ENCODE measurements around the gene LIX1.
A peak's percentile ranks its signal among the peaks of the same experiment; 100 is the strongest.
"Not testable (repeated sequence)": the region's sequence is repeated elsewhere in the genome, so short reads cannot be mapped to it uniquely, and the experiment has no call there.

LIX1 gene

GRCh38 chr5:97142521-97143254, at the start of gene LIX1:
Gene LIX1 (minus strand): TSS chr5:97142611. CDS start chr5:97142576, 35 bp downstream.
- no peak for DNase-seq (ENCODE audit: low read depth in 3 of 3, low spot score in 1 of 3)

- no peak for DNase-seq (ENCODE audit: low read depth in 3 of 3, low spot score in 1 of 3)
These were observed 49.5 kb upstream of the LIX1 start for GRCh38 chr5:97191893-97192292.

- DNase-seq (ENCODE audit: low read depth in 3 of 3, low spot score in 1 of 3), result not testable (repeated sequence)
These were observed 47.1 kb upstream of the LIX1 start for GRCh38 chr5:97189523-97189922.

GRCh38 chr5:97183930-97184213, 41.5 kb upstream of the LIX1 start:
- DNase-seq (ENCODE audit: low read depth in 3 of 3, low spot score in 1 of 3), result no peak

- peak; percentile 83 to 89 (median 83) for DNase-seq (ENCODE audit: low read depth in 3 of 3, low spot score in 1 of 3)
These were observed 40.9 kb upstream of the LIX1 start, which contains the start of gene RIOK2 for GRCh38 chr5:97183100-97183929. Gene RIOK2 (minus strand): TSS chr5:97183247. CDS start chr5:97183191, 56 bp downstream.

- DNase-seq (ENCODE audit: low read depth in 3 of 3, low spot score in 1 of 3), result no peak
These were observed 40.2 kb upstream of the LIX1 start for GRCh38 chr5:97182571-97183099.

- DNase-seq (ENCODE audit: low read depth in 3 of 3, low spot score in 1 of 3), result no peak
These were observed 39.6 kb upstream of the LIX1 start for GRCh38 chr5:97181856-97182545.

- not testable (repeated sequence) for DNase-seq (ENCODE audit: low read depth in 3 of 3, low spot score in 1 of 3)
These were observed 37.0 kb upstream of the LIX1 start for GRCh38 chr5:97179457-97179856.

- DNase-seq (ENCODE audit: low read depth in 3 of 3, low spot score in 1 of 3), result no peak
These were observed 29.8 kb upstream of the LIX1 start for GRCh38 chr5:97172227-97172626.

- DNase-seq (ENCODE audit: low read depth in 3 of 3, low spot score in 1 of 3), result no peak
These were observed 29.3 kb upstream of the LIX1 start for GRCh38 chr5:97171703-97172102.

- no peak for DNase-seq (ENCODE audit: low read depth in 3 of 3, low spot score in 1 of 3)
These were observed 25.0 kb upstream of the LIX1 start for GRCh38 chr5:97167435-97167834.

- DNase-seq (ENCODE audit: low read depth in 3 of 3, low spot score in 1 of 3), result no peak
These were observed 23.3 kb upstream of the LIX1 start for GRCh38 chr5:97165726-97166125.

GRCh38 chr5:97164846-97165245, 22.4 kb upstream of the LIX1 start:
- no peak for DNase-seq (ENCODE audit: low read depth in 3 of 3, low spot score in 1 of 3)

GRCh38 chr5:97163790-97164285, 21.4 kb upstream of the LIX1 start:
- no peak for DNase-seq (ENCODE audit: low read depth in 3 of 3, low spot score in 1 of 3)

GRCh38 chr5:97163360-97163764, 21.0 kb upstream of the LIX1 start:
- no peak for DNase-seq (ENCODE audit: low read depth in 3 of 3, low spot score in 1 of 3)

- peak in 1 of 3 donors; percentile 14 for DNase-seq (ENCODE audit: low read depth in 3 of 3, low spot score in 1 of 3)
These were observed 19.6 kb upstream of the LIX1 start for GRCh38 chr5:97162045-97162444.

GRCh38 chr5:97157689-97158088, 15.3 kb upstream of the LIX1 start:
- no peak for DNase-seq (ENCODE audit: low read depth in 3 of 3, low spot score in 1 of 3)

- no peak for DNase-seq (ENCODE audit: low read depth in 3 of 3, low spot score in 1 of 3)
These were observed 9.0 kb upstream of the LIX1 start for GRCh38 chr5:97151370-97151769.

GRCh38 chr5:97150401-97150800, 8.0 kb upstream of the LIX1 start:
- no peak for DNase-seq (ENCODE audit: low read depth in 3 of 3, low spot score in 1 of 3)

GRCh38 chr5:97149709-97150108, 7.3 kb upstream of the LIX1 start:
- no peak for DNase-seq (ENCODE audit: low read depth in 3 of 3, low spot score in 1 of 3)

- no peak for DNase-seq (ENCODE audit: low read depth in 3 of 3, low spot score in 1 of 3)
These were observed 5.9 kb upstream of the LIX1 start for GRCh38 chr5:97148288-97148687.

Data from stimulated activated CD4-positive, alpha-beta T cell treated with anti-CD3 and anti-CD28 coated beads, TNF-alpha, amount 100 ng/mL, for 1 hour (primary cell).